IMR-90 (cell line): ENCODE measurements around the gene HACD4. TPM values are rescaled to one million over a fixed set of nuclear protein-coding genes. Genes with fewer than 3 reads are reported as not detected.

Experiments used
- ATAC-seq: fragments of 200-7000 bp; cut with Tn5 transposase; 2 replicates; pipeline ENCODE4 v1.9.1; 2020; ENCODE audit warnings: low read depth, mild to moderate bottlenecking, moderate library complexity
- BruUV-seq: library from RNA; stranded (reverse); fragments of 400-500 nt; replicated peaks from 2 replicates; lab custom pipeline; 2021; lab: Mats Ljungman, UMichigan
- CTCF ChIA-PET: fragments of 300-600 bp; formaldehyde crosslinking; extraction: SDS; loops from one replicate; lab custom pipeline; 2021; ENCODE audit warnings: antibody characterized with exemption; lab: Yijun Ruan, JAX
- POLR2A ChIA-PET: fragments of 300-600 bp; sonication (Branson Sonifier 250); formaldehyde crosslinking; loops from one replicate; lab custom pipeline; 2022; ENCODE audit warnings: antibody characterized with exemption; ENCODE audit not compliant: unreplicated experiment; lab: Charles Lee
- DNase-seq: peaks from one replicate; pipeline ENCODE4 v3.0.0; 2013
- H2AFZ ChIP-seq: replicated peaks from 2 replicates; pipeline ENCODE3; 2013; ENCODE audit warnings: low read length, mild to moderate bottlenecking; ENCODE audit not compliant: poor library complexity
- H2AK5ac ChIP-seq: 2 replicates; pipeline ENCODE4 v1.6.1; 2013; ENCODE audit warnings: low read depth, low read length, inconsistent platforms
- H2AK9ac ChIP-seq: replicated peaks from 2 replicates; pipeline ENCODE3; 2013; ENCODE audit warnings: mild to moderate bottlenecking, low read depth, low read length, moderate library complexity; ENCODE audit not compliant: poor library complexity
- H2BK120ac ChIP-seq: 2 replicates; pipeline ENCODE4 v1.6.1; 2013; ENCODE audit warnings: low read depth, low read length, inconsistent platforms
- H2BK15ac ChIP-seq: 3 replicates; pipeline ENCODE4 v1.6.1; 2013; ENCODE audit warnings: low read depth, low read length, inconsistent platforms
- H2BK20ac ChIP-seq: 2 replicates; pipeline ENCODE4 v1.6.1; 2013; ENCODE audit warnings: low read depth, mild to moderate bottlenecking, inconsistent platforms, low read length, moderate library complexity
- H2BK5ac ChIP-seq: 2 replicates; pipeline ENCODE4 v1.6.1; 2013; ENCODE audit warnings: mild to moderate bottlenecking, low read depth, low read length, inconsistent platforms; ENCODE audit not compliant: poor library complexity, severe bottlenecking
- H3K14ac ChIP-seq: replicated peaks from 2 replicates; pipeline ENCODE4 v1.6.1; 2013; ENCODE audit warnings: low read depth, low read length, inconsistent platforms
- H3K18ac ChIP-seq: 2 replicates; pipeline ENCODE4 v1.6.1; 2013; ENCODE audit warnings: low read depth, low read length, control low read depth
- H3K23ac ChIP-seq: 2 replicates; pipeline ENCODE4 v1.6.1; 2013; ENCODE audit warnings: low read depth, low read length, inconsistent platforms
- H3K27ac ChIP-seq: 2 replicates; pipeline ENCODE4 v1.5.1; 2013; ENCODE audit warnings: mild to moderate bottlenecking, control low read depth, low read length; ENCODE audit not compliant: insufficient read depth
- H3K27me3 ChIP-seq: 2 replicates; pipeline ENCODE4 v1.6.1; 2013; ENCODE audit warnings: low read length; ENCODE audit not compliant: control insufficient read depth, insufficient read depth
- H3K36me3 ChIP-seq: 2 replicates; pipeline ENCODE4 v1.6.1; 2013; ENCODE audit warnings: low read length, mixed read lengths; ENCODE audit not compliant: control insufficient read depth, insufficient read depth
- H3K4ac ChIP-seq: 2 replicates; pipeline ENCODE4 v1.6.1; 2013; ENCODE audit warnings: low read depth, low read length, inconsistent platforms
- H3K4me1 ChIP-seq: 2 replicates; pipeline ENCODE4 v1.6.1; 2013; ENCODE audit warnings: low read length, mixed read lengths; ENCODE audit not compliant: control insufficient read depth, insufficient read depth
- H3K4me2 ChIP-seq: 2 replicates; pipeline ENCODE4 v1.6.1; 2013; ENCODE audit warnings: low read depth, mild to moderate bottlenecking, control low read depth, low read length, moderate library complexity
- H3K4me3 ChIP-seq: 2 replicates; pipeline ENCODE4 v1.5.1; 2013; ENCODE audit warnings: low read depth, mild to moderate bottlenecking, control low read depth, low read length, moderate library complexity; ENCODE audit not compliant: insufficient read depth
- H3K56ac ChIP-seq: 2 replicates; pipeline ENCODE4 v1.6.1; 2013; ENCODE audit warnings: low read length, inconsistent platforms; ENCODE audit not compliant: insufficient read depth; ENCODE audit errors: extremely low read depth
- H3K79me1 ChIP-seq, 2 experiments: 2 replicates each; pipeline ENCODE4 v1.6.1; 2013; ENCODE audit warnings: low read length in 2 of 2, inconsistent platforms in 1 of 2, low read depth in 1 of 2
- H3K9ac ChIP-seq: 2 replicates; pipeline ENCODE4 v1.6.1; 2013; ENCODE audit warnings: low read depth, low read length, control low read depth
- H3K9me1 ChIP-seq: 2 replicates; pipeline ENCODE4 v1.6.1; 2013; ENCODE audit warnings: low read length, inconsistent platforms; ENCODE audit not compliant: insufficient read depth
- H3K9me3 ChIP-seq: 2 replicates; pipeline ENCODE4 v1.6.1; 2013; ENCODE audit warnings: low read length; ENCODE audit not compliant: control insufficient read depth, insufficient read depth
- H4K20me1 ChIP-seq: 2 replicates; pipeline ENCODE4 v1.6.1; 2013; ENCODE audit warnings: low read length, inconsistent platforms; ENCODE audit not compliant: insufficient read depth
- H4K5ac ChIP-seq: 2 replicates; pipeline ENCODE4 v1.6.1; 2013; ENCODE audit warnings: mild to moderate bottlenecking, low read depth, low read length, control low read depth
- H4K8ac ChIP-seq, 2 experiments: 2 replicates each; pipeline ENCODE4 v1.6.1; 2013; ENCODE audit warnings: low read depth in 2 of 2, low read length in 2 of 2, control low read depth in 1 of 2, inconsistent platforms in 1 of 2
- H4K91ac ChIP-seq: 2 replicates; pipeline ENCODE4 v1.6.1; 2013; ENCODE audit warnings: low read depth, low read length, inconsistent platforms; ENCODE audit not compliant: insufficient read depth
- BHLHE40 ChIP-seq: fragments of 150-350 bp; IDR thresholded peaks from 2 replicates; pipeline ENCODE4 v1.6.1; 2016; ENCODE audit warnings: mild to moderate bottlenecking, low read depth, low read length
- WGBS, 2 experiments: methylation state at CpG; one replicate each; pipeline versions ENCODE4 v1.1.5 to v1.1.7; 2013; ENCODE audit warnings: missing lambda C conversion rate in 2 of 2; ENCODE audit not compliant: insufficient read length in 1 of 2; ENCODE audit errors: extremely low coverage in 2 of 2; 5-methylcytosine and 5-hydroxymethylcytosine counted together
- dilution Hi-C: fragments of 300-500 bp; cut with HindIII; formaldehyde crosslinking; loops from one replicate; pipeline ENCODE4 v1.14.3; 2018; ENCODE audit warnings: low sequenced_read_pairs; ENCODE audit not compliant: unreplicated experiment
- in situ Hi-C: fragments of 300-500 bp; cut with MboI; formaldehyde crosslinking; loops from 3 replicates; pipeline ENCODE4 v1.14.3; 2019; ENCODE audit warnings: low sequenced_read_pairs, inconsistent platforms, mixed read lengths
- intact Hi-C: fragments of 100-400 bp; cut with micrococcal nuclease; formaldehyde crosslinking; loops from 2 replicates; pipeline ENCODE4 v1.10.0; 2022
- polyA plus RNA-seq, 3 experiments: library from polyadenylated mRNA; depleted of rRNA; stranded (reverse); fragments of >200 nt; gene quantifications; 2 replicates each; pipeline ENCODE4 v1.2.3, GENCODE V29; 2012; ENCODE audit warnings: low replicate concordance in 1 of 3
- total RNA-seq: library from RNA; depleted of rRNA; stranded (reverse); fragments of >200 nt; gene quantifications from 2 replicates; pipeline ENCODE4 v1.2.3, GENCODE V29; 2012

Gene HACD4
- total and polyA plus RNA-seq, 2 of the 4 experiments (the other 2 are of a cell fraction), result 1.9 to 2.2 TPM

DNA sequence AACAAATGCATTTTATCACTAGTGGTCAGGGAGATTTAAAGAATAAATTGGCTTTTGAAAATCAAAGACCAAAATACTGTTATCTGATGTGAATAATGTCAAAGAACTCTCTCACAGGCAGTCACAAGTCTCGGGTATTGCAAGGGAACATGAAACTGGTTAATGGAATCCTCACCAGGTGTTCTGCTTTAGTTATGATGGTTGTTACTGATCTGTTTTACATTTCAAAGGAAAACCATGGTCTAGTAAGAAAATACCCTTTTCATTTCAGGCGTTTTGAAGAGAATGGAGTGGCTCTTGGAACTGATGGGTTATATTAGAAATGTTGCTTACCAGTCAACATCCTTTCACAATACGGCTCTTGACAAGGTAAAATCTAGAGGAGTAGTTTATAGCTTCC lies 43.4 kb downstream of the HACD4 start:
- dilution Hi-C loops (no loop called here), in situ Hi-C loops (no loop called here), intact Hi-C loops (no loop called here)
- BruUV-seq, result no TSS peak
- H3K4ac ChIP-seq, result no peak overlapping the region
- ChIA-PET POLR2A (no interaction called here), CTCF (interaction anchor here (0.7 kb wide), 1 partner anchor 108 kb away, joined by 3 read pairs; no protein-coding TSS in a partner anchor)
- no peaks in the 10 kb centered on the region for H4K20me1 ChIP-seq
- H2AK5ac ChIP-seq, result no peak overlapping the region
- H3K4me2 ChIP-seq, result no peak overlapping the region
- H3K9me3 ChIP-seq, result no peaks in the 10 kb centered on the region
- H3K27ac ChIP-seq, result no peak overlapping the region
- H2BK15ac ChIP-seq, result no peak overlapping the region
- H3K4me1 ChIP-seq, result peaks cover 11% of the 10 kb centered on the region
- H2BK120ac ChIP-seq, result no peak overlapping the region
- no peak overlapping the region for H3K18ac ChIP-seq
- no peak overlapping the region for H3K23ac ChIP-seq
- H3K9ac ChIP-seq, result no peak overlapping the region
- H2BK20ac ChIP-seq, result no peak overlapping the region
- no peaks in the 10 kb centered on the region for H3K27me3 ChIP-seq
- H2AK9ac ChIP-seq, result no peak overlapping the region
- no peak overlapping the region for H4K5ac ChIP-seq
- ATAC-seq (no peak), DNase-seq (no peak)
- no peak for TF ChIP-seq BHLHE40
- no peak overlapping the region for H2AFZ ChIP-seq
- H4K91ac ChIP-seq, result no peak overlapping the region
- H3K14ac ChIP-seq, result no peak overlapping the region
- H2BK5ac ChIP-seq, result no peak overlapping the region
- H3K4me3 ChIP-seq, result no peak overlapping the region
- 0 out of 2 replicates have a peak, but pooled peaks cover 2% of the 10 kb centered on the region for H3K9me1 ChIP-seq
- H3K79me1 ChIP-seq, result 0 out of 4 replicates have a peak, but pooled peaks cover 0 to 3% of the 10 kb centered on the region in 2 experiments
- WGBS, 2 experiments, result no CpG with 5 or more reads among the region's 3 CpGs
- peaks cover 8% of the 10 kb centered on the region for H3K36me3 ChIP-seq
- H3K56ac ChIP-seq, result no peak overlapping the region
- no peak overlapping the region for H4K8ac ChIP-seq
